HG03558 (cell line): ENCODE measurements around the gene SF3B6.
"Not testable (repeated sequence)": the region's sequence is repeated elsewhere in the genome, so short reads cannot be mapped to it uniquely, and the experiment has no call there.

ENCODE experiments used
- ATAC-seq: cut with Tn5 transposase; IDR thresholded peaks from one replicate; pipeline ENCODE4 v1.9.1; 2021; ENCODE audit warnings: moderate number of reproducible peaks; ENCODE audit not compliant: unreplicated experiment; ENCODE audit errors: extremely low read depth

Gene SF3B6

DNA sequence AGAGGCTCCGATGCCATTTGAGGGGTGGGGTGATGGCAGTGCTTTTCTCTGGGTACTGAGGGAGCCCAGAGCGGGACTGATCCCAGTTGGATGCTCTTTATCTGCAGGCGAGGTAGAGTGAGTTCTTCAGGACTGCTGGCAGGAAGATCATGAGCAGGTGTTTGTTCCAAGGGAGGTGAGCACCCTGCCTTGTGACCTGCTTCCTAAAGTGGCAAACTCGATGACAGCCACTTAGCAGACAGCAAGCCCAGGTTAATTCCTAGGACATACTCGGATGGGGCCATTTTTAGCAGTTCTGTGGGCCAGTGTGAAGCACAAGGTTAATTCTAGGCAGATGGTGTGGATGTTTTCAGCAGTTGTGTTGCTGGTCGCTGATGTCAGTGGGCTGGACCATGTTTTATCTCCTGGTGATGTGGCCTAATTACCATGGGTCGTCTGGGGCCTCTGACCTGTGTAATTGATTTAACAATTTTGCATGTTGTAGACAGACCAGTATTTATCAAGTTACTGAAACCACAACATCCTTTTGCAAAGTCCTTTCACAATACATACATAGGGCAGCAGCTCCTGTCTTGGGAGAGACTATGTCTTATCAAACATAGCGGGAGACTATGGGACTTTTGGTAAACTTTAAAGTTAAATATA, 21.6 kb downstream of the SF3B6 start:
- ATAC-seq, result no peak

DNA sequence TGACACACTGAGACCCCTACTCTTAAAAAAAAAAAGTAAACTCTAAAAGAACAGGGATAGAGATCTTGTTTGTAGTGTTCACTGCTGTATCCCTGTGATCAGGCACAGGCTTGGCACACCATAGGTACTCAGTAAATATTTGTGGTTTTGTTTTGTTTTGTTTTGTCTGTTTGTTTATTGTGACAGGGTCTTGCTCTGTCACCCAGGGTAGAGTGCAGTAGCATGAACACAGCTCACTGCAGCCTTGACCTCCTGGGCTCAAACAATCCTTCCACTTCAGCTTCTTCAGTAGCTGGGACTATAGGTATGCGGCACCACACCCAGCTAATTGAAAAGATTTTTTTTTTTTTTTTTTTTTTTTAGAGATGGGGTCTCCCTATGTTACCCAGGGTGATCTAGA, 23.2 kb downstream of the SF3B6 start:
- no peak for ATAC-seq

DNA sequence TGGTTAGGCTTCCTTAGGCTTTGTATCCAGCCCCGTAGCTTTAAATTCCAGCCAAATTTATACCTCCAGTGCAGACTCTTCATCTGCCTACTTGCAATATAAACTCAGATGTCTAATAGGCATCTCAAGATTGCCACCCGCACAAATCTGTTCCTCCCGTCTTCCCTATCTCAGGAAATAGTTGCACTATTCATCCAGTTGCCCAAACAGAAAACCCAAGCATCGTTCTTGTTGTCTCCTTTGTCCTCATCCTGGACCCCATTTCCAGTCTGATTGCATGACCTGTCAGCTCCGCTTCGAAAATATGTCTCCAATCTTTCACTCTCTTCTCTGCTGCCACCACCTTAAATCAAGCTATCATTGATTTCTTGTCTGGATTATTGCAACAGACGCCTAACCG, 24.3 kb downstream of the SF3B6 start:
- no peak for ATAC-seq

DNA sequence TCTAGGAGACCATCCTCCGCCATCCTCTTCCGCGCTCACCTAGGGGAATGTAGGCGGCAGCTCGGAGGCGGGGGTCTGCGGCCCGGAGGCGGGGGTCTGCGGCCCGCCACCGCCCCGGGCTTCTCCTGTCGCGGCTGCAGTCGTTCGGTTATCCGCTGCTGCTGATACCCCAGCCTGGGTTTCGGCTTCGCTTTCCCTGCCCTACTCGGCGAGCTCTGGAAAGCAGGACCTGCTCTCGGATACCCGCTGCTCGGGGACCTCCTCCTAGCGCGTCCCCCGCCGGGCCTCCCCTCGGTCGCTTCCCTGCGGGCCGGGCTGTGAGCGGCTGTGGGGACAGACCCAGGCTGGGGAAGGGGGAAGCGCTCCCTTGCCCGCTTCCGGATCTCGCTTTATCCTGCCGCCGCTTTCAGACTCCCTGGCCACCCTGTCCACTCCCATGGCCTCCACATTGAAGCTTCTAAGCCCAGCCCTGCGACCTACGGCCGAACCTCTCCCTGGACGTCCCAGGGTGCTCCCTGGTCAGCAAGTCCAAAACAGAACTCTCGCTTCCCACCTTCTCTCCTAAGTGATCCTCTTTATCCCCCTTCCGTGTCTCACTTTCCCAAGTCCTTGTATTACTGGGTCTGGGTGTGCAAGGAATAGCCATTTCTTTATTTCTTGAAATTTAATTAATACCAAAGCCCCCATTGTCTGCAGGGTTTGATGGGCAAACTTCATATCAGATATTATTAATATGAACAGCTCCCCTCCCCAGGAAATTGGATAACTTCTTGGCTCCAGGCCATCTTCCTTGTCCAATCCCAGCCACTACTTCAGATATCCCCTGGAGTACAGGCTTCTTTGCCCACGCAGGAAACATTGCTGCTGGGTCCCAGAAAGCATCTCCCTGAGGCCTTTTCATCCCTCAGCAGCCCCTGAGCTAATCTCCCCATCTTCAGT, 25.8 kb downstream of the SF3B6 start:
- ATAC-seq, result no peak

DNA sequence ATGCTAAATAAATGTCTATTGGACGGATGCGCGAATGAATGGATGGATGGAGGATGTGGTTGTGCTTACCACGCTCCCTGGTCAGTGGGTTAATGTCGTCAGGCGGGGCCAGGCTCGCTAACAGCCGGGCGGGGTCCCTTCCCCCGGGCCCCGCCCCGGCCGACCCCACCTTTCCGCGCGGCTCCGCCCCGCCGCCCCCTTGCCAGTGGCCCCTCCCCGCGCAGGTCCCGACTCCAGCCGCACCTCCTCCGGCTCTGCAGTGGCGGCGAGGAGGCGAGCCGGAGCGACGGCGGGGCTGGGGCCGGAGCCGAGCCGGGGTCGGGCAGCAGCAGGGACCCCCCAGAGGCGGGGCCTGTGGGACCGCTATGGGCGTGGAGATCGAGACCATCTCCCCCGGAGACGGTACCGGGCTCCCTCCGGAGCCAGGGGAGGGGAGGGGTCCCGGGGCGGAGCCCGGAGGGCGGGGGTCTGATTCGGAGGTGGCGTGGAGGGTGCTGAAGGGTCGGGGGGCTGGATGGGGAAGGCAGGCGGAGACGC, 26.6 kb downstream of the SF3B6 start, which contains the start of gene FKBP1B:
Gene FKBP1B, plus strand, starts transcription at position 257 of the 537 bp plus-strand sequence. Its CDS starts 109 bp downstream, at position 366.
- ATAC-seq, result no peak

DNA sequence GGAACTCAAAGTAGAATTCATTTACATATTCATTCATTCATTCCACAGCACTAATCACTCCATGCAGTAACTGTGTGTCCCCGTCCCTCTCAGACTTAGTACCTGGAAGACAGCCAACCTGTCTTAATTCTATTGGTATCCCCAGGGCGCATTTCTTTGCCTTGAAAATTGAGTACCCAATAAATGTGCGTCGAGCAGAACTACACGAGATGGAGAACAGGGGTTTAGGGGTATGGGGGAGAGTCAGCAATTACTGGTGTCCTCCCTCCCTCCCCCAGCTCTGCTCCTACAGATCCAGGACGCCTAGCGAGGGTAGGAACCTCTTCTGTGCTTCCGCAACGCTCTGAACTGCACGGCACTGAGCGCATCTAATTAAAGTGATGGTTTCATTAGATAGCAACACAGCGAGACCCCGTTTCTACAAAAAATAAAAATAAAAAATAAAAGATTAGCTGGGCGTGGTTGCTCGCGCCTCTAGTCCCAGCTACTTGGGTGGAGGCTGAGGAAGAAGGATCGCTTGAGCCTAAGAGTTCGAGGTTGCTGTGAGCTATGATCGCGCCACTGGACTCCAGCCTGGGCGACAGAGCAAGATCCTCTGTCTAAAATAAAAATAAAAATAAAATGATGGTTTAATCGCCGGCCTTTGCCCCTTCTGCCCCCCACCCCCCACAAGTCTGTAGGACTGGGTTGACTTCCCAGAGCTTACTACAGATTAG, 27.2 kb downstream of the SF3B6 start:
- no peak for ATAC-seq

DNA sequence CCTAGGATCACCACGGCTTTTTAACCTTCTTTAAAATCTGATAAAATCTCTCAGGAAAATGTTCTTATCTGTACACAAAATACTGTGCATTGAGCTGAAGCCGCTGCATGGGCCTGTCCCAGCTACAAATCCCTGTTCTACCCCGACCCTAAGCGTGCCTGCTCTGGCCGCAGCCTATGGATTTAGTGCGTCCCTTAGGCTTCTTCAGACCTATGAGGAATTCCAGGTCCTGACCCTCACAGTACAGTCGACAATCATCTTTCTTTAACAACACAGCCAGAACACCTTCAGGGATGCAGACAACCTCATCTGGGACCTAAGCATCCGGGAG, 28.5 kb downstream of the SF3B6 start:
- no peak for ATAC-seq

DNA sequence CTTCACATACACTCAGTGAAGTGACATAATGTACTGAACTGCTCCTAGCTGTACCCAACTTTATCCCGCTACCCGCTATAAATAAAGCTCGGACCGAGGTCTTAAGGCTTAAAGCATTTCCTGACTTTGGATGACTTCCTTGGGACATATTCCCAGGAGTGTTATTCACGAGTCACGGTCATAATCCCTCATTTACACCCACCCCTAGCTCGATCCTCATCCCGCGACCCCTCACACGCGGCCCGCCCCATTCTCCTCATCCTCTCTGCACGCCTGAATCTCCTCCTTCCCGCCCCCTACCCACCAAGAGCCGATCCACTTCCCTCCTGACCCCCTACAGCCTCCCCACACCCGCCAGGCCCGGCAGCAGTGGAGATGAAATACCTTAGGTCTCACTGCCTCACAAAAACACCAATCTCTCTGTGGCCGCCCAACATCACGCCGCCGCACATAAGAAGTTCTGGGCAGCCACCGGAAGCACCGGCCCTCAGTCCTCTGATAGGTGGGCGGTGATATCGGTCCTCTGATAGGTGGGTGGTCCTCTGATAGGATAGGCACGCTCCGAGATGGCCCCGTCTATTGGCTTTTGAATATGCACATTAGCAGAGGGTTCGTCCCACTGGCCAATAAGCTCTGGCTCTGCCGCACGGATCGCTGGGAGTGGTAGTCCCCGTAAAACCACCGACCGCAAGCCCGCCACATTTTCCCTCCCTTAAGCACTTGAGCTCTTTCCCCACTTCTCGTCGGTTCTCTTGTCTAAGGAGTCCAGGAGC, 29.0 kb downstream of the SF3B6 start, which contains the start of gene WDCP:
Gene WDCP, minus strand, starts transcription at position 462 of the 773 bp plus-strand sequence. CDS start 7,897 bp downstream, outside the sequence.
- ATAC-seq, result peak; percentile 97

DNA sequence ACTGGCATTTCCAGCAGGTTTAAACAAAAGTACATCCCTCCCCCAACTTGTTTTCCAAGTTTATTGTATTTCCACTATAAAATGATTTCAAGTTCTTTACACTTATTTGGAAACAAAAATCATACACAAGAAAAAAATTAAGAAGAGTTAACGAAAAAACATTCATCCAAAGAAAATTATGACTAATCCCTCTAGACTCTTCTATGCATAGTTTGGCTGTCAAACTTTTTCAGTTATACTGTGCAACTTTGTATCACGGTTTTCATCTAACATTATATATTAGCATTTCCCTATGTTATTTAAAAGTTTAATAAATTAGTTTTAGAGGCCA, 29.6 kb downstream of the SF3B6 start:
- ATAC-seq, result no peak

DNA sequence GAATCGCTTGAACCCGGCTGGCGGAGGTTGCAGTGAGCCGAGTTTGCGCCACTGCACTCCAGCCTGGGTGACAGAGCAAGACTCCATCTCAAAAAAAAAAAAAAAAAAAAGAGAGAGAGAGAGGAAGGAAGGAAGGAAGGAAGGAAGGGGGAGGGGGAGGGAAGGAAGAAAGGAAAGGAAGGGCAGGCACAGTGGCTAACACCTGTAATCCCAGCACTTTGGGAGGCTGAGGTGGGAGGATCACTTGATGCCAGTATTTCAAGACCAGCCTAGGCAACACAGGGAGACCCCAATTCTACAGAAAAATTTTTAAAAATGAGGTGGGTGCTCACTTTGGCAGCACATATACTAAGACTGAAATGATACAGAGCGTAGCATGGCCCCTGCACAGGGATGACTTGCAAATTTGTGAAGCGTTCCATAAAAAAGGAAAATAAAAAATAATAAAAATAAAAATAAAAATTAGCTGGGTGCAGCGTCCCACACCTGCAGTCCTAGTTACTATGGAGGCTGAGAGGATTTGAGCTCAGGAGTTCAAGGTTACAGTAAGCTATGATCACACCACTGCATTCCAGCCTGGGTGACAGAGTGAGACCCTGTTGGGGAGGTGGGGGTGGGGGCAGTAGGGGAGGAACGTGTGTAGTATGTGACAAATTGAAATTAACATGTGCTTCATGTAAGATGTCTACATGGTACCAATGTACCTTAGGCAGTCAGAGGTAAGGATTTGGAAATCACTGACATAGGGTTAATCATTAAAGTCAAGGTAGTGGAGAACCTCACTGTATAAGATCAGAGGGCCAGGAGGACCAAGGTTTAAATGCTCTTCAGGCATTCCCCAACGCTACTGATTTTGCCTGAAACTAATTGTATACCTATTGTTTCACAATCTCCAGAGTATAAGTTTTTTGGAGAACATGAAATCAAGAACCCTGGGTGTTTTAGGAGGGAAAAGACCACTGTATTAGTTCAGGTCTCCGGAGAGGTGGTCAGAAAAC, 30.3 kb downstream of the SF3B6 start:
- no peak for ATAC-seq

DNA sequence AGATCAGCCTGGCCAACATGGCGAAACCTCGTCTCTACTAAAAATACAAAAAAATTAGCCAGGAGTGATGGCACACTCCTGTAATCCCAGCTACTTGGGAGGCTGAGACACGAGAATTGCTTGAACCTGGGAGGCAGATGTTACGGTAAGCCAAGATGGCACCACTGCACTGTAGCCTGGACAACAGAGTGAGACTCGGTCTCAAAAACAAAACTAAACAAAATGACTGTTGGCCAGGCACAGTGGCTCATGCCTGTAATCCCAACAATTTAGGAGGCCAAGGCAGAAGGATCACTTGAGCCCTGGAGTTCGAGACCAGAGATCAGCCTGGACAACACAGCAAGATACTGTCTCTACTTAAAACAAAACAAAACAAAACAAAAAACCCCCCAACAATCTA, 33.0 kb downstream of the SF3B6 start:
- not testable (repeated sequence) for ATAC-seq

DNA sequence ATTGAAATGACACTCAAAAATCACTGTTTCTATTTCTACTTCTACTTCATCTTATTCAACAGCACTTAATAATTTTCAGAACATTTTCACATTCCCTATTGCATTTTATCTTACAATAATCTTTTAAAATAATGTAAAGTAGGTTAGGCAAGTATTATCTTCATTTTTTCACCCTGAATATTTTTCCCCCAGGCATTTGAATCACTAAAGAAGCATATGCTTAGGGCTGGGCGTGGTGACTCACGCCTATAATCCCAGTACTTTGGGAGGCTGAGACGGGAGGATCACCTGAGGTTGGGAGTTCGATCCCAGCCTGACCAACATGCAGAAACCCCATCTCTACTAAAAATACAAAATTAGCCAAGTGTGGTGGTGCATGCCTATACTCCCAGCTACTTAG, 35.6 kb downstream of the SF3B6 start:
- ATAC-seq, result no peak

DNA sequence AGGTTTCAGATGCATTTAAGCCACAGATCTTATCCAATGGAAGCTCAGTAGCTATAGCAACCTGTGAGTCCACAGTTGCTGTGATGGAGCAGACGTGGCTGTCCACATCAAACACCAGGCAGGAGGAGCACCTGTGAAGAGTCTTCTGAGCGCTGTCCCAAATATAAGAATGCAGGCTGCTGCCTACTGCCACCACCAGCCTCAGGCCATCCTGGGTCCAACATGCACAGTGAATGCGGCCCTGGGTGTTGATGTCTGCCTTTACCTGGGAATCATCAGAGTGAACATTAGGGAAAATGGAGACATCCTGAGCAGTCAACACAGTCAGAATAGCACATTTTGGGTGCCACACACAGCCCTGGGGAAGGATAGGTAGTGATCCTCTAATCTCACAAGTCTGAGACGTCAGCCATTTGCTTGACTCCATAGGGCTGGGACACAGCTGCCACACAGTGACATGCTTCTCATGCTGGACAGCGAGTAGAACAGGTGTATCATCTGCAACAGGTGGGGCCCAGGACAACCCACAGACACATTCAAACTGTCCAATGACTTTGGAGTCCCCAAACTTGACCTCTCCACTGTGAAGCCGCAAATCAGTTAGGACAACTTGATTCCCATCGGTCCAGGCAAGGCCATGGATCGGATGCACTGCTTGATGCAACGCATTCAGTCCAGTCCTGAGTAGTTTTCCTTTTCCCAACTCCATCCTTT, 37.2 kb downstream of the SF3B6 start:
- no peak for ATAC-seq

DNA sequence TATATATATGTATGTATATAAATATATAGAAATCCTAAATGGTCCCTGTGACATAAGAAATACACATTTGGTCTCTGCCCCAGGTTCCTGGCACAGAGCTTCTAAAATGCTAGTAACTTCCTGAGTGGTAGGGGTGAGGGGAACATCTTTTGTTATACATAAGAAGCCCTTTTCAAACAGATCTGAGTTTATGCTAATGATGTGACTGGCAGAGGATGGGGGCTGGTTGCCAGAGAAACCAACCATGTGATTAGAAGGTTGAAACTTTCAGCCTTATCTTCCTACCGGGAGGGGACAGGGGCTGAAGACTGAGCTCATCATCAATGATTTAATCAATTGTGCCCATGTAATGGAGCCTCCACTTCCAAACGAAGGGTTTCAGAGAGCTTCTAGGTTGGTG, 49.9 kb downstream of the SF3B6 start:
- ATAC-seq, result no peak

DNA sequence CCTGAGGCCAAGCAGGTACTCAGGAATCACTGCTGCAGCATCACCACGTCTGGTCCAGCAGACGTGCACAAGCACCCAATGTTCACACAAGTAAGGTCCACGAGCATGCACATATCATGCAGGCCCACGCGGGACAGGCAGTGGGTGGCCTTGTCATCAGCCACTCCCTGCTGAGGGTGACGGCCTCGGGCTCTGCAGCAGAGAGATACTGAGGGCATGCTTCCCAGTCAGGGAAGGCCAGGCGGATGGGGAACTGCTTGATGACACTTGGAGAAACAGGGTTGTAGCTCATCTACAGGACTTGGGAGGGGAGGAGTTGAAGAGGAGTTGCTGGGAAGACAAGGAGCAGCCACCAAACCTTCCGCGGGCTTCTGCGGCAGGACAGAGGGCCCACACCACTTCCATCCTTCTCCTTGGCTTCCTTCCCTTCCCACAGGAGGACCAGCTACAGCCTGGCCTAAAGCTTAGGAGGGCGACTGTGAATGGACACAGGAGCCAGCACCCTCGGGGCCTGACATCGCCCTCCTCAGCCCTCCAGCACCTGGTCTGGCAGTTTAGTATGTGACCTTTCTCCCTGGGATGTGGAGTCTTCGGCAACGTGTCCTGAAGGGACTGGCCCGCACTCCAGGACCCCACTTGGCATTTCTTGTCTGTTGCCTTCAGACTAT, 51.0 kb downstream of the SF3B6 start:
- ATAC-seq, result no peak

DNA sequence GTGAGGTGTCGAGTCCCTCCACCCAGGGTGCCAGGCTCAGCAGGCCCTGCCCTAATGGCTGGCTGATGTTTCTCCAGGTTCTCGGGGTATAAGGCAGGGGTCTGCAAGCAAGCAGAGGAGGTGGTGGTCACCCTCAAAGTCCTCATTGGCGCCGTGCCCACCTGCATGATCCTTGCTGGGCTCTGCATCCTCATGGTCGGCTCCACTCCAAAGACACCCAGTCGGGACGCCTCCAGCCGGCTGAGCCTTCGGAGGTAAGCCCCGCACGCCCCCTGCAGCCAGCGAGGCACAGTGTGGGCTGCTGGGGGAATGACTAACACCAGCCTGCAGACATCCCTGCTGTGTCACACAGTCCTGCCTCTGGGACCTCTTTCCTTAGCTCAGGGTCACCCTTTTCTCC, 52.1 kb downstream of the SF3B6 start:
- no peak for ATAC-seq

DNA sequence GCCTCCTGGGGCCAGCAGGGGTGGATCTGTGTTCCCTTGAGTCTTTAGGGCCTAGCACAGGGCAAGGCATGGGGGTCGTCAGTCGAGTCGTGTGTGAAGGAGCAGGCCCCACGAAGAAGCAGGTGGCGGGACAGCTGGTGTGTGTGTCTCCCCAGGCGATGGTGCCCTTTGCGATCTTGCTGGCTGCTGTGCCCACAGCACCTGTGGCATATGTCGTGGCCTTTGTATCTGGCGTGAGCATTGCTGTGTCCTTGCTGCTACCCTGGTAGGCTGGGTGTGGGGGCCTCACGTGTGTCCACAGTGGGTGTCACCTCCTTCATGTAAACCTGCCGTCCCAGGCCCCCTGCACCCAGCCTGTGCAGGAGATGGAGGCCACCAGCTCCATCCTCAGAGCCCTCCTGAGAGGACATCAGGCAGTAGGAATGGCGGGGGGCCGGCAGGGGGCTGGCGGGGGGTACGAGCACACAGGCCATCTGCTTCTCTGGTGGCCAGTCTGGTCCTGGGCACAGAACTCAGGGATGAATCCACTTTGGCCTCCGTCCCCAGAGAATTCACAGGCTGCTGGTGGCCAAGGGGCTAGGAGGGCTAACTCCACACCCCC, 53.1 kb downstream of the SF3B6 start:
- no peak for ATAC-seq
